HG03457 (cell line): ENCODE results near the gene PPP2R5D.

Source experiments
- ATAC-seq: cut with Tn5 transposase; IDR thresholded peaks from one replicate; pipeline ENCODE4 v1.9.1; 2021; ENCODE audit warnings: moderate number of reproducible peaks; ENCODE audit not compliant: unreplicated experiment

PPP2R5D gene

DNA sequence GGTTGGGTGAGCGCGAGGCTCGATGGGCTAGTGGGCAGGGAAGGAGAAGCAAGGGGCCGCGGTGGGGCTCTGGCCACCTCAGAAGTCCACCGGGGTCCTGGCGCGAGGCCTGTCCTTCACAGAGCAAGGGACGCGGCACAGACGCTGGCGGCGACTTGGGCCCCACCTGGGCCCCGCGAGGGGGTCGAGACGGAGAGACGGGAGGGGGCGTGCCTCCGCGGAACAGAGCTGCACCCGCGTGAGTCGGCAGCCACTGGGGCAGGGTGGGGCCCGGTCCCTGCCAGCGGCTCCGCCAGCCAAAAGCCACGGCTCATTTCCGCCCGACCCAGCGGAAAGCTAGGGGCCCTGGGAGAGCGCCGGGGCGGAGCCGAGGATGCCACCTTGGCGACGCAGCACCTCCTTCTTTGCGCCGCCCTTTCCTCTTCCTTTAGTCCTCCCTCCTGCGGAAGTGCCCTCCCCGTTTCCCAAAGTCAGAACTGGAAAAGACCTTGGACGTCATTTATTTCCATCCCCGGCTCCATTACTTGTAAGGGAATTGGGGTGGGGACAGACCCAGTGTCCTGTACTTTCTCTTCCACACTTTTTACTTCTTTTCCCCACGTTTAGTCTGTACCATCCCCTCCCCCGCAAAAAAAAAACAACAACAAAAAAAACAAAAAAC, 69.3 kb downstream of the PPP2R5D start, which contains the start of gene CUL7:
TSS of gene CUL7 (minus strand) at position 307 of the 661 bp plus-strand sequence. CDS start 1,063 bp downstream, outside the sequence.
- ATAC-seq = peak; percentile 62

DNA sequence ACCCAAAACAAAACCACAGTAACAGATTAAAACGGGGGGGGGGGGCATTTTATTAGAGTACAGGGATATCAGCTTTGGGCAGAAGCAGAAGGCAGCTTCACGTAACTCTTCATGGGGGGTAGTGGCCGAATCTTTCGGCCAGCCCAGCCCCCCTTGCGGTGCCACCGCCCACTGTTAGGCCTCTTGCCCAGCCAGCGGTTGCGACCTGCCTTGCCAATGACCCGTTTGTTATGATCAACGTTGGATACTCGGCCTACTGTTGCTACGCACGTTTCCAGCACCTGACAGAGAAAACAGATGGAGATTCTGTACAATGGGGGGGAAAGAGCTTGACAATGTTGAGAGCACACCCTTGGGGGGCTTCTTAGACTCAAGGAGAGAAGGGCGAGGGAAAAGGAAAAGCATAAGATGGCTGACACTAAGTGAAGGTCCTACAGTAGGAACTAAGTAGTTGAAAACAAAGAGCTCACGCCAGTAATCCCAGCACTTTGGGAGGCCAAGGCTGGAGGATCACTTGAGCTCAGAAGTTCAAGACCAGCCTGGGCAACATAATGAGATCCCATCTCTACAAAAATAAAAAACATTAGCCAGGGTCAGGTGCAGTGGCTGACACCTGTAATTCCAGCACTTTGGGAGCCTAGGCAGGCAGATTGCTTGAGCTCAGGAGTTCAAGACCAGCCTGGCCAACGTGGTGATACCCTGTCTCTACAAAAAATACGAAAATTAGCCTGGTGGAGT, 70.0 kb downstream of the PPP2R5D start:
- no peak for ATAC-seq

DNA sequence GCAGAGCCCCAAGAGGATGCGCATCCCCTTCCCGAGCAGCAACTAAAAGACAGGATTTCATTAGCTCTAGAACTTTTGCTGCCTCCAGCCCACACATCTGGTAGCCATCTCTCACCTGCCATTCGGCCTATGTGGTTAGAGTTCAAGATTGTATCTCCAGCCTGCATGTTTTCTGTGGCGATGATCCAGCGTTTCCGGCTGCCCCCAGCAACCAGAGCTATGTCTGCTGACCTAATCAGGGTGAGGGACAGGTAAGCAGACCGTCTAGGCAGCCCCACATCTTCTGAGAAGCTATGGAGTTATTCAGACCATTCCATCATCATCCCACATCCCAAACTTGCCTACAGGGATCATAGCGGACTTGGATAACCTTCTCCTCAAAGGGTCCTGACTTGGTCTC, 71.6 kb downstream of the PPP2R5D start:
- no peak for ATAC-seq

DNA sequence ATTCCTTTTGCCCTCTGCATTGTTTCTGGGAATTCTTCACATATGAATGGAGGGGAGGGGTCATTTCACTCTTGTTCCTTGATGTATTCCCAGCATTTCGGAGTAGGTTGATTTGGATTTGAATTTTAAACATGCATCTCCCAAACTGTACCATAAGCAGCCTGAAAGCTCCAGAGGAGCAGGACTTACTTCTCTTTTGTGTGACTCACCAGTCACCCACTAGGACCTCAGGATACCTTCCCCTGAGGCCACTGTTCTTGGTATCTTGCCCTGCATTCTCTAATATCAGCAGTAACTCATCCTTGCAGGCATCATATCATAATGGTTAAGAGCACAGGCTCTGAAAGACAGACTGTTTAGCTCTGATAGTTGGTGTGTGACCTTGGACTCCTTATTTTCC, 74.2 kb downstream of the PPP2R5D start:
- ATAC-seq = no peak

DNA sequence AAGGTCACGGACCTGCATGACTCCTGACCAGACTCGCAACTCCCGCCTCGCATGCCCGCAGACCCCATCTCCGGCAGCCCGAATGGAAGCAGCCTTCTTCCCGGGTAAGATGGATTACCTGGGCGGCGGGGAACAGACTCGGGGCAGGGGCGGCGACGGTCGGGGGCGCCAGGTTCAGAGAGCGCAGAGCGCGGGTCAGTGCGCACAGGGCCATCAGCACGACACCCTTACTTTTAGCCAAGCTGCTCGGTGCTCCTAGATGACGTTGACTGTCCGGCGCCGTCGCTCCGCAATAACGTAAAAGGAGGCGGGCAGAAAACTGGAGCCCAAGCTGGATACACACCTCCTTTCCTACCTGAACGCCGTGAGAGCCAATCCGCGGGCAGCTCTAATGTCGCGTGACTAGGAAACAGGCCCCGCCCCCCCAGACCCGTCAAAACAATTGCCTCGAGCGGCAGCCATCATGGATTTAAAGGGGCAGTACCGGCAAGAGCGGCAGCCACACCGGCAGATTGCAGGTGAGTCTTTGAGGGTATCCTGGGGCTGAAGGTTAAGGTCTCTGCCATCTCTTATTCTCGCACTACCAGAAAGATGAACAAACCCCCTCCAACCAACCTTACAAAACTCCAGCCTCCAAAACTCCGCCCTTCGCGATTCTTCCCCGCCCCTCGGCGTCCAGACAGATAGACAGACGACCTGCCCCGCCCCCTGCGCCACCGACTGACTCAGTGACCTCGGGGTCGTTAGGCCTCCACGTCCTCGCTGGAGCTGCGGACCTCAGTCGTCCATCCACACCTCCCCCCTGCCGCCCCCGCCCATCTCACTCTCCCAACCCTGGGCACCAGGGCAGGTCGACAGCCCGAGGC, 75.0 kb downstream of the PPP2R5D start, which contains the start of the genes KLC4 and MRPL2:
TSS of gene KLC4 (plus strand) at position 464 of the 866 bp plus-strand sequence. CDS start 1,705 bp downstream, outside the sequence.
TSS of gene MRPL2 (minus strand) at position 267 of the 866 bp plus-strand sequence. CDS start at position 214, 53 bp downstream.
- peak; percentile 59 for ATAC-seq

DNA sequence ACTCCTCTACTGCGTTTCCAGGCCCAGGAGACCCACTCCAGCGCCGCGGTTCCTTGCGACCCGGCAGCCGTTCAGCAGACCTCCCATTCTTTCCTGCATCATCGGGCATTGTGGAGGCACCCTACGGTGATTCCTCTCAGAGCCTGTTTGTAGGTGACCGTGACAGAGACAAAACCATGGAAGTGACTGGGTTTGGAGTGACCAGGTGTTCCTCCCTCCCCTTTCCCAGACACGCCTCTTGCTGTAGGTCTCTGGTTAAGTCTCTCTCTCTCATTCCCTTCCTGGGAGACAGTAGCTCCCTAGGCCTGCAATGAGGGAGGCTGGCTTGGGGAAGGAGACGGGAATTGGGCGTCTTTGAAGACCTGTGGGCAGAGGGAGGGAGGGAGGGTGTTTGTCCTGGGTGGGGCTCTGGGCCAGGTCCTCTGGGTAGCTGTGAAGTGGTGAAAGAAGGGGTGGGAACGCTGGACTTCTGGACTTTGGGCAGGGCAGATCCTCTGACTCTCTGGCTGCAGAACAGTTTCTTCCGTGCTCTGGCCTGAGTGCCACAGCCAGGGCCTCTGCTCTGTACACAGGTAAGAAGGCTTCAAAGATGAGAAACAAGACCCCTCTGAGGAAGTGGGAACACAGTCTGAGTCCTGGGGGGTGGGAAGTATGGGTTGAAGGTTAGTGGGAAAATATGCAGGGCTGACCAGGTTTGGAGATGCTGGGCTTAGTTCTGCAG, 75.8 kb downstream of the PPP2R5D start:
- ATAC-seq = no peak

DNA sequence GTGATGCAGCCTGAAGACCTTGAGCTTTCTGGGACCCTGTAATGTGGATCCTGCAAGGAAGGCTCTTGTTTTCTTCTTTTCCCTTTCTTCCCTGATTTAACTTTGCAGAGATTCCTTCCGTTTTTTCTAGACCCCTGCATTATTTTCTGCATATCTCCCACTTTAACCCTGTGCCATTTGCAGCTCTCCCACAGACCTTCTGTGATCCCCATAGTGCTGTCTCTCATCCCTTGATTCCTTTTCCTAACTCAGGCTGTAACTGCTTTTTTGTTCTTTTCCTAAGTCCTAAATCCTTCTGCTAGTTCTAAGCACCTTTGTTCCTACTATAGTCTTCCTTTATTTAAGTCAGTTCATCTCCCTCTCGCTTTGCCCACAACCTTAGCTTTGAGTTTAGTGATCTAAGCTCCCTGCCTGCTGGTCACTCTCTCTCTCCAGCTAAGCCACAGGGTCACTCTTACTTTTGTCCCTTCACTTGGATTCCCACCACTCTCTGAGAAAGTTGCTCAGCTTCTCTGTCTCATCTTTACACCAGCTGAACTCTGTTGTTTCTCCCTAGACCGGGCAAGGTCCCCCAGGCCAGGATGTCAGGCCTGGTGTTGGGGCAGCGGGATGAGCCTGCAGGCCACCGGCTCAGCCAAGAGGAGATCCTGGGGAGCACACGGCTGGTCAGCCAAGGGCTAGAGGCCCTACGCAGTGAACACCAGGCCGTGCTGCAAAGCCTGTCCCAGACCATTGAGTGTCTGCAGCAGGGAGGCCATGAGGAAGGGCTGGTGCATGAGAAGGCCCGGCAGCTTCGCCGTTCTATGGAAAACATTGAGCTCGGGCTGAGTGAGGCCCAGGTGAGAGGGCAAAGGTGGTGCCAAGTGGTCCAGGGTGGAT, 76.6 kb downstream of the PPP2R5D start:
- ATAC-seq = no peak

DNA sequence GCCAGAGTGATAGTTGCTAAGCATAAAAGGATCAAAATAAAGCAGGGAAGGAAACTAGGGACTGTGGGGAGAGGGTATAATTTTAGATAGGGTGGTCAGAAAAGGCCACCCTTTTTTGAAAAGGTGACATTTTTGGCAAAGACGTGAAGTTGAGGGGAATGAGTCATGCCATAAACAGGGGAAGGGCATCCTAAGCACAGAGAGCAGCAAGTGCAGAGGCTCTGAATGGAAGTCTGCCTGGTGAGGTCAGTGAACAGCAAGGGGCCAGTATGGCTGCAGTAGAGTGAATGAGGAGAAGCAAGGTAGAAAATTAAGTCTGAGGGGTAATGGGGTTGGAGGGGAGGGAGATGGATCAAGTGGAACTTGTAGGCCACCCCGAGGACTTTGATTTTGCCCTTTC, 77.5 kb downstream of the PPP2R5D start:
- no peak for ATAC-seq
